GM21619 (cell line): ENCODE results near the gene KRT17.
"Not testable (repeated sequence)": the region's sequence is repeated elsewhere in the genome, so short reads cannot be mapped to it uniquely, and the experiment has no call there.

Experiments
- ATAC-seq: cut with Tn5 transposase; IDR thresholded peaks from one replicate; pipeline ENCODE4 v1.9.1; 2021; ENCODE audit not compliant: unreplicated experiment

The KRT17 gene

DNA sequence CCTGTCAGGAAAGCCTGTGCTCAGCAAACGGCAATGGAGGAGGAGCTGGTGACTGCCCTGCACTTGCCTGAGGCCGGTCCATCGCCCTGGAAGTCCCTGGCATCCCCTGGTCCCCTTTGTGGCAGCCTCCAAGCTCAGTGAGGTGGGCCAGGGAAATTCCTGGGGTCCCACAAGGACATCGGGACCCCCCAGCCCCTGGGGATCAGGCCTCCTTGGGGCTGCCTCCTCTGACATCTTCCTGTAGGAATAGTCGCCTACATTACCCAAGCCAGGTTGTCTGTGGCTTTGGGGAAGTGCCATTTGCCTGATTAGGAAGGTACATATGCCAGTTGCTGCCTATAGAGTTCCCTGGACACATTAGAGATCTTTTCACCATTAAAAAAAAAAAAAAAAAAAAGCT, 45.4 kb downstream of the KRT17 start:
- no peak for ATAC-seq

GRCh38 chr17:41578538-41578937, 45.8 kb downstream of the KRT17 start:
- ATAC-seq: no peak

DNA sequence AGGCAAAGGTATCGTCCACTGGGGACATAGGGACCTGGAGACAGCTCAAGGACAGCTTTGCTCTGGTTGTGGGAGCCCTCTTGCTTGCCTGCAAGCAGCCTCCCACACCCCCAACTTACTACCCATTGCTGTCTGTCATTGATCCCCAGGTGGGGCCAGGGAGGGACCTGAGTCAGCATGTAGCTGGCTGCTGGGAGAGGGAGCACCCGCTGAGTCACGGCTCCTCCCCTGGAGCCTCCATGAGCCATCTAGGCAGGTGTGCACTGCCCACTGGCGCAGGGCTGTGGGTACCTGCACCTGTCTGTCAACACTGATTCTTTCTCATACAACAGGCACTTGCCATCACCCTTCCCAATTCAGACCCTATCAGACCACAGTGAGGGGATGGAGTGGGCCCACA, 47.6 kb downstream of the KRT17 start:
- ATAC-seq: not testable (repeated sequence)

- no peak for ATAC-seq
These were observed 49.0 kb downstream of the KRT17 start for GRCh38 chr17:41575336-41575735.

GRCh38 chr17:41571561-41572434, 52.6 kb downstream of the KRT17 start, which contains the start of gene KRT9:
TSS of gene KRT9 (minus strand) at chr17:41572059. CDS start at chr17:41571992, 67 bp downstream.
- no peak for ATAC-seq
